Cerebellar nuclear complex (tissue), 1 donor: Measurements from ENCODE around the gene MCRIP2.

Source experiments
- DNase-seq, 2 experiments: peaks; one replicate each; lab custom pipeline; 2025; lab: John Stamatoyannopoulos, UW

The MCRIP2 gene

GRCh38 chr16:648071-648780, 6.6 kb downstream of the MCRIP2 start:
- no peak for DNase-seq

- peak in 1 of 2 experiments; percentile 53 for DNase-seq
Measured at GRCh38 chr16:648781-649589, 7.4 kb downstream of the MCRIP2 start, which contains the start of gene WDR90. TSS of gene WDR90 (plus strand) at chr16:649365. CDS start at chr16:649417, 52 bp downstream.

- no peak for DNase-seq
Measured at GRCh38 chr16:649631-650030, 8.0 kb downstream of the MCRIP2 start.

- DNase-seq = no peak
Measured at GRCh38 chr16:651844-652243, 10.2 kb downstream of the MCRIP2 start.

- no peak for DNase-seq
Measured at GRCh38 chr16:652454-653305, 11.1 kb downstream of the MCRIP2 start.

GRCh38 chr16:654034-654433, 12.4 kb downstream of the MCRIP2 start:
- DNase-seq = no peak

- DNase-seq = no peak
Measured at GRCh38 chr16:657487-657886, 15.9 kb downstream of the MCRIP2 start.

GRCh38 chr16:658679-659571, 17.3 kb downstream of the MCRIP2 start:
- no peak for DNase-seq

GRCh38 chr16:659618-660017, 18.0 kb downstream of the MCRIP2 start:
- no peak for DNase-seq

- DNase-seq = no peak
Measured at GRCh38 chr16:660132-660458, 18.5 kb downstream of the MCRIP2 start.

GRCh38 chr16:660459-661183, 19.0 kb downstream of the MCRIP2 start:
- no peak for DNase-seq

GRCh38 chr16:661184-661821, 19.7 kb downstream of the MCRIP2 start:
- no peak for DNase-seq

- no peak for DNase-seq
Measured at GRCh38 chr16:662095-662494, 20.5 kb downstream of the MCRIP2 start.

- no peak for DNase-seq
Measured at GRCh38 chr16:662597-662996, 21.0 kb downstream of the MCRIP2 start.

- no peak for DNase-seq
Measured at GRCh38 chr16:666572-666971, 24.9 kb downstream of the MCRIP2 start.

- no peak for DNase-seq
Measured at GRCh38 chr16:667113-667779, 25.6 kb downstream of the MCRIP2 start.

GRCh38 chr16:667780-668518, 26.3 kb downstream of the MCRIP2 start, which contains the start of gene RHOT2:
TSS of gene RHOT2 (plus strand) at chr16:668132. CDS start at chr16:668200, 68 bp downstream.
- peak; percentile 61 to 67 for DNase-seq

- DNase-seq = no peak
Measured at GRCh38 chr16:668519-669171, 27.0 kb downstream of the MCRIP2 start.
